ENCODE data around the gene GID8. TPM values are rescaled to one million over a fixed set of nuclear protein-coding genes. Genes with fewer than 3 reads are reported as not detected.

Gene GID8
- total RNA-seq, 1 donor: 34.4 TPM

- no peak for DNase-seq (ENCODE audit: insufficient read length, low spot score, missing footprints)
- TF ChIP-seq CTCF (IDR thresholded peaks at IDR 0.05; ENCODE audit: extremely low read depth, low read depth, low read length): no peak
Measured at GRCh38 chr20:62995898-62996595, 58.1 kb downstream of the GID8 start.

DNA sequence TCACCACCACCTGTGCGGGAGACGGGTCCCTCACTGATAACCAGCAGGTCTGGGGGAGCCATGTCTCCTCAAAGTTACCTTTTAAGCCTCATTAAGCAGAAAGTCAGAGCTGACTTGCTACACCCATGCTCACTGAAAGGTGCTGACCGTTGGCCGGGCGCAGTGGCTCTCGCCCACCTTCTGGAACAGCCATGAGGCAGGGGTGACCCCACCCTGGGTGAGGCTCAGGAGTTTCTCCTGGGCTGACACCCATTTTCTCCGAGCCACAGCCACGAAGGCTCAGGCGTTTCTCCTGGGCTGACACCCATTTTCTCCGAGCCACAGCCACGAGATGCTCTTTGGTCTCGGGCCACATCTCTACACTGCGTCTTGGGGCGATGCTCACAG lies 58.6 kb downstream of the GID8 start:
- H3K36me3 ChIP-seq (ENCODE audit: insufficient read depth, low read length): no peaks in the 10 kb centered on the region
- no peak overlapping the region for H3K4me3 ChIP-seq (ENCODE audit: insufficient read depth, low read length)
- H4K20me1 ChIP-seq (ENCODE audit: insufficient read depth, low read length): no peaks in the 10 kb centered on the region
- DNase-seq (ENCODE audit: insufficient read length, low spot score, missing footprints): no peak
- no peak overlapping the region for H3K27ac ChIP-seq (ENCODE audit: low read depth, low read length)
- no peaks in the 10 kb centered on the region for H3K79me2 ChIP-seq (ENCODE audit: insufficient read depth, low read length)
- no peaks in the 10 kb centered on the region for H3K9me3 ChIP-seq (ENCODE audit: low read depth, low read length)
- H3K4me2 ChIP-seq (ENCODE audit: insufficient read depth, low read length): no peak overlapping the region
- H3K27me3 ChIP-seq (ENCODE audit: insufficient read depth, low read length): peaks cover 30% of the 10 kb centered on the region
- H2AFZ ChIP-seq (ENCODE audit: low read length): no peak overlapping the region
- TF ChIP-seq CTCF (IDR thresholded peaks at IDR 0.05; ENCODE audit: extremely low read depth, low read depth, low read length): no peak
- no peaks in the 10 kb centered on the region for H3K4me1 ChIP-seq (ENCODE audit: insufficient read depth, low read length)

More at GRCh38 chr20:62995898-62996595, 58.1 kb downstream of the GID8 start:
- Histone ChIP-seq H2AFZ (ENCODE audit: low read length) (no peak overlapping the region), H3K4me3 (ENCODE audit: insufficient read depth, low read length) (no peak overlapping the region), H3K4me1 (ENCODE audit: insufficient read depth, low read length) (no peaks in the 10 kb centered on the region), H3K27ac (ENCODE audit: low read depth, low read length) (no peak overlapping the region), H3K36me3 (ENCODE audit: insufficient read depth, low read length) (no peaks in the 10 kb centered on the region), H3K4me2 (ENCODE audit: insufficient read depth, low read length) (no peak overlapping the region), H3K27me3 (ENCODE audit: insufficient read depth, low read length) (peaks cover 31% of the 10 kb centered on the region), H3K79me2 (ENCODE audit: insufficient read depth, low read length) (no peaks in the 10 kb centered on the region), H3K9me3 (ENCODE audit: low read depth, low read length) (no peaks in the 10 kb centered on the region), H4K20me1 (ENCODE audit: insufficient read depth, low read length) (no peaks in the 10 kb centered on the region)

GRCh38 chr20:62997417-62998035 lies 59.6 kb downstream of the GID8 start:
- H3K4me2 ChIP-seq (ENCODE audit: insufficient read depth, low read length): no peak overlapping the region
- no peaks in the 10 kb centered on the region for H3K4me1 ChIP-seq (ENCODE audit: insufficient read depth, low read length)
- H3K9me3 ChIP-seq (ENCODE audit: low read depth, low read length): no peaks in the 10 kb centered on the region
- H4K20me1 ChIP-seq (ENCODE audit: insufficient read depth, low read length): no peaks in the 10 kb centered on the region
- H3K27ac ChIP-seq (ENCODE audit: low read depth, low read length): no peak overlapping the region
- no peaks in the 10 kb centered on the region for H3K36me3 ChIP-seq (ENCODE audit: insufficient read depth, low read length)
- no peak overlapping the region for H3K4me3 ChIP-seq (ENCODE audit: insufficient read depth, low read length)
- H2AFZ ChIP-seq (ENCODE audit: low read length): no peak overlapping the region
- no peak for TF ChIP-seq CTCF (IDR thresholded peaks at IDR 0.05; ENCODE audit: extremely low read depth, low read depth, low read length)
- no peak for DNase-seq (ENCODE audit: insufficient read length, low spot score, missing footprints)
- H3K79me2 ChIP-seq (ENCODE audit: insufficient read depth, low read length): no peaks in the 10 kb centered on the region
- H3K27me3 ChIP-seq (ENCODE audit: insufficient read depth, low read length): peaks cover 35% of the 10 kb centered on the region

Other genes starting within 250 kb of the GID8 start
- gene NTSR1, start 229.3 kb upstream of the GID8 start, total RNA-seq: not detected in 2 replicates
- gene MRGBP, start 141.7 kb upstream of the GID8 start, total RNA-seq: 14.1 and 15.2 TPM in 2 replicates
- 32.4 and 39.1 TPM in 2 replicates for gene OGFR, start 133.3 kb upstream of the GID8 start, total RNA-seq
- gene COL9A3, start 121.1 kb upstream of the GID8 start, total RNA-seq: not detected in 2 replicates
- 13.0 TPM in 2 replicates for gene TCFL5, start 76.3 kb upstream of the GID8 start, total RNA-seq
- 44.8 and 46.3 TPM in 2 replicates for gene DIDO1, start 11.6 kb upstream of the GID8 start, total RNA-seq
- 5.6 and 6.5 TPM in 2 replicates for gene SLC17A9, start 14.6 kb downstream of the GID8 start, total RNA-seq
- not detected in 2 replicates for gene BHLHE23, start 68.8 kb downstream of the GID8 start, total RNA-seq

Measured in osteoblast (primary cell).